ENCODE results near the gene TMEM270.

TMEM270 gene

DNA sequence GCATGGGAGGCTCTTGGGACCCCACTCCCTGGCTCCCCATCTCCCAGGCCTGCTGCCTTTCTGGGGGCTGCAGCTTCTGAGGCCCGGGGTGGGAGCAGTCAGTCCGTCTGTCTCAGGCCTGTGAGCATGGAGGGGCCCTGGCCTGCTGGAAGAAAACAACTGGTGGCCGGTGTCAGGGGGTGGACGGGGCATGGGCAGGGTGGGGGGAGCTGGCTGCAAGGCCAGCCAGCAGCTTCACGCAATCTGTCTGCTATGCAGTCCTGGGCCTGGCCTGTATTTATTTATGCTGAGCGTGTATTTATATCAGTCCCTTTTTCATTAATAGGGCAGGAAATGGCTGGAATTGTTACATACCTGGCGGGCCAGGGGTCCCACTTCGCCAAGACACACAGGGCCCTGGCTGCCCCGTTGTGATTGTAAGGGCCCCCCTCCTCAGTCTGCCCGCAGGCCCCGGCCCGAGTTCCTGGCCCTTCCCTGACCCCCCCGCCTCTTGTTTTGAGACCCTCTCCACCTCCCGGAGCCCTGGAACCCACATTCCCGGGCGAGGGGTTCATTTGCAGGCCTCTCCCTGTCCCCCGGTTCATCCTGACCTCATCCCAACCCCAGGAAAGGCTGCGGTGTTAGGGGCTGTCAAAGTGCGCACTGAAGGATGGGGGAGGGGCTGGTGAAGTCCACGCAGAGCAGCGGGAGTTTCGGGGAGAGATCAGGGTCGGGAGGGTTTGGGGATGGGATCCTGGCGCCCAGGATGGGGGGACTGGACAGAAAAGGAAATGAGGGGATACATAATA is 8.2 kb downstream of the TMEM270 start:
- H2AFZ ChIP-seq (ENCODE audit: low read depth, low read length, severe bottlenecking), result no peak overlapping the region
- no peaks in the 10 kb centered on the region for H3F3A ChIP-seq (ENCODE audit: insufficient read depth)
- H3K9me3 ChIP-seq (ENCODE audit: insufficient read depth, low read length), result no peaks in the 10 kb centered on the region
- no peaks in the 10 kb centered on the region for H3K36me3 ChIP-seq (ENCODE audit: low read length)
- H4K20me1 ChIP-seq (ENCODE audit: low read depth, low read length), result no peaks in the 10 kb centered on the region
- H3K4me3 ChIP-seq (ENCODE audit: insufficient read depth, low read length, poor library complexity, severe bottlenecking), result no peak overlapping the region
- H3K27me3 ChIP-seq (ENCODE audit: low read length), result no peaks in the 10 kb centered on the region
- no peak overlapping the region for H3K4me2 ChIP-seq (ENCODE audit: low read depth, low read length, poor library complexity, severe bottlenecking)
- no peaks in the 10 kb centered on the region for H3K9me2 ChIP-seq (replicated peaks; ENCODE audit: insufficient read depth, low read length)
- no peak overlapping the region for H3K27ac ChIP-seq (ENCODE audit: low read depth, low read length)
- H3K79me2 ChIP-seq (ENCODE audit: insufficient read depth, low read length), result no peaks in the 10 kb centered on the region
- TF ChIP-seq, protein P1, sequence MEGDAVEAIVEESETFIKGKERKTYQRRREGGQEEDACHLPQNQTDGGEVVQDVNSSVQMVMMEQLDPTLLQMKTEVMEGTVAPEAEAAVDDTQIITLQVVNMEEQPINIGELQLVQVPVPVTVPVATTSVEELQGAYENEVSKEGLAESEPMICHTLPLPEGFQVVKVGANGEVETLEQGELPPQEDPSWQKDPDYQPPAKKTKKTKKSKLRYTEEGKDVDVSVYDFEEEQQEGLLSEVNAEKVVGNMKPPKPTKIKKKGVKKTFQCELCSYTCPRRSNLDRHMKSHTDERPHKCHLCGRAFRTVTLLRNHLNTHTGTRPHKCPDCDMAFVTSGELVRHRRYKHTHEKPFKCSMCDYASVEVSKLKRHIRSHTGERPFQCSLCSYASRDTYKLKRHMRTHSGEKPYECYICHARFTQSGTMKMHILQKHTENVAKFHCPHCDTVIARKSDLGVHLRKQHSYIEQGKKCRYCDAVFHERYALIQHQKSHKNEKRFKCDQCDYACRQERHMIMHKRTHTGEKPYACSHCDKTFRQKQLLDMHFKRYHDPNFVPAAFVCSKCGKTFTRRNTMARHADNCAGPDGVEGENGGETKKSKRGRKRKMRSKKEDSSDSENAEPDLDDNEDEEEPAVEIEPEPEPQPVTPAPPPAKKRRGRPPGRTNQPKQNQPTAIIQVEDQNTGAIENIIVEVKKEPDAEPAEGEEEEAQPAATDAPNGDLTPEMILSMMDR (IDR thresholded peaks at IDR 0.05; ENCODE audit: insufficient read depth, low read length, poor library complexity, severe bottlenecking), result no peak
- TF ChIP-seq EZH2phosphoT487 (conservative IDR thresholded peaks at IDR 0.05; ENCODE audit: low read length), result no peak
- no peak overlapping the region for H3K9ac ChIP-seq (ENCODE audit: low read length)

GRCh38 chr7:73870041-73870492 is 9.1 kb downstream of the TMEM270 start:
- Histone ChIP-seq H3F3A (ENCODE audit: insufficient read depth) (no peaks in the 10 kb centered on the region), H3K9ac (ENCODE audit: low read length) (no peak overlapping the region), H3K79me2 (ENCODE audit: insufficient read depth, low read length) (no peaks in the 10 kb centered on the region), H3K4me2 (ENCODE audit: low read depth, low read length, poor library complexity, severe bottlenecking) (no peak overlapping the region), H3K4me3 (ENCODE audit: insufficient read depth, low read length, poor library complexity, severe bottlenecking) (no peak overlapping the region), H3K27me3 (ENCODE audit: low read length) (no peaks in the 10 kb centered on the region), H4K20me1 (ENCODE audit: low read depth, low read length) (no peaks in the 10 kb centered on the region), H2AFZ (ENCODE audit: low read depth, low read length, severe bottlenecking) (no peak overlapping the region), H3K36me3 (ENCODE audit: low read length) (no peaks in the 10 kb centered on the region), H3K9me2 (replicated peaks; ENCODE audit: insufficient read depth, low read length) (no peaks in the 10 kb centered on the region), H3K9me3 (ENCODE audit: insufficient read depth, low read length) (no peaks in the 10 kb centered on the region), H3K27ac (ENCODE audit: low read depth, low read length) (no peak overlapping the region)
- no peak for TF ChIP-seq EZH2phosphoT487 (conservative IDR thresholded peaks at IDR 0.05; ENCODE audit: low read length)
- TF ChIP-seq, protein P1 (IDR thresholded peaks at IDR 0.05; ENCODE audit: insufficient read depth, low read length, poor library complexity, severe bottlenecking), result no peak

GRCh38 chr7:73871163-73872011 is 10.4 kb downstream of the TMEM270 start:
- H3K27me3 ChIP-seq (ENCODE audit: low read length), result no peaks in the 10 kb centered on the region
- H3K9ac ChIP-seq (ENCODE audit: low read length), result no peak overlapping the region
- H2AFZ ChIP-seq (ENCODE audit: low read depth, low read length, severe bottlenecking), result no peak overlapping the region
- TF ChIP-seq, protein P1 (IDR thresholded peaks at IDR 0.05; ENCODE audit: insufficient read depth, low read length, poor library complexity, severe bottlenecking), result no peak
- TF ChIP-seq EZH2phosphoT487 (conservative IDR thresholded peaks at IDR 0.05; ENCODE audit: low read length), result no peak
- H4K20me1 ChIP-seq (ENCODE audit: low read depth, low read length), result no peaks in the 10 kb centered on the region
- no peaks in the 10 kb centered on the region for H3K36me3 ChIP-seq (ENCODE audit: low read length)
- no peaks in the 10 kb centered on the region for H3K9me2 ChIP-seq (replicated peaks; ENCODE audit: insufficient read depth, low read length)
- H3K4me2 ChIP-seq (ENCODE audit: low read depth, low read length, poor library complexity, severe bottlenecking), result no peak overlapping the region
- no peak overlapping the region for H3K27ac ChIP-seq (ENCODE audit: low read depth, low read length)
- no peak overlapping the region for H3K4me3 ChIP-seq (ENCODE audit: insufficient read depth, low read length, poor library complexity, severe bottlenecking)
- no peaks in the 10 kb centered on the region for H3K79me2 ChIP-seq (ENCODE audit: insufficient read depth, low read length)
- H3K9me3 ChIP-seq (ENCODE audit: insufficient read depth, low read length), result no peaks in the 10 kb centered on the region
- no peaks in the 10 kb centered on the region for H3F3A ChIP-seq (ENCODE audit: insufficient read depth)
